Stimulated activated CD8-positive, alpha-beta memory T cell treated with anti-CD3 and anti-CD28 coated beads, Interleukin-2, amount 100 ng/mL, for 48 hours (primary cell): Measurements from ENCODE around the gene PACRG.

Experiments used
- DNase-seq, 2 donors: peaks; one replicate each; pipeline ENCODE4 v3.0.0-alpha.2; 2020; ENCODE audit warnings: low read depth in 2 of 2

Gene PACRG

DNA sequence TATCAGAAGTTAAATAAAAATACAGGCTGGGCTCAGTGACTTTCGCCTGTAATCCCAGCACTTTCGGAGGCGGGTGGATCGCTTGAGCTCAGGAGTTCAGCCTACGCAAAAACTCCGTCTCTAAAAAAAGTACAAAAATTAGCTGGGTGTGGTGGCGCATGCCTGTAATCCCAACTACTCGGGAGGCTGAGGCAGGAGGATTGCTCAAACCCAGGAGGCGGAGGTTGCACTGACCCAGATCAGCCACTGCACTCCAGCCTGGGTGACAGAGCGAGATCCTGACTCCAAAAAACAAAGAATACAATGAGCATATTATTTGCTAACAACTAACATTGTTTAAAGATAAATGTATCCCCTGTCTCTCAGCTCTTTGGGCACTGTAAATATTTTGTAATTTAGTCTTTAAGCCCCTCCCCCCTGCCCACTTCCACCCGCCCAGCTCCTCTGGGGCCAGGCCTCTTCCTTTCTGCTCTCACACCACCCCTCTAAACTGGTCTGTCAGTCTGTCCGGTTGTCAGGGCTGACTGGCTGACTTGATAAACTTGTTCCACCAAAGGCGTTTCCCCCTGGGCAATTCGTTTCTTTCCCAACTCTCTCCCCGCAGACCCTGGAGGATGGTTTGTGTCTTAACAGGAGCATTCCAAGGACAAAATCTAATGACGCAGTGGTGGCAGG is 624.4 kb downstream of the PACRG start:
- no peak for DNase-seq

DNA sequence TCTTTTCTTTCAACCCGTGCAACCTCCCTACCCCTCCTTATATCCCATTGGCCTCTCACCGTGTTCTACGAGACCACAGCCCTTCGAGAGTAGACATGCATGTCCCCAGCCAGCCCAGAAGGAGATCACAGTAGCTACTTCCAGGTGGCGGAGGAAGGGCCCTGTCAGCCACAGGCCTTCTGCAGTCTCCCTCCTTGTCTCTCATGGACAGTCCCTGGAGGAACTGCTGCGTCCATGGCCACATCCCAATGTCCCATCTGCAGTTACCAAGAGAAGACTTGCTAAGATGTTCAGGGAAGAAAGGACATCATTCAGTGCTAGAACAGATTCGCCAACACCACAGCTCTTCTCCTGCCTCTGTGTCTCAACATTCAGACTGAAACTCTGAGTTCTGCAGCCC is 625.2 kb downstream of the PACRG start:
- DNase-seq = no peak

DNA sequence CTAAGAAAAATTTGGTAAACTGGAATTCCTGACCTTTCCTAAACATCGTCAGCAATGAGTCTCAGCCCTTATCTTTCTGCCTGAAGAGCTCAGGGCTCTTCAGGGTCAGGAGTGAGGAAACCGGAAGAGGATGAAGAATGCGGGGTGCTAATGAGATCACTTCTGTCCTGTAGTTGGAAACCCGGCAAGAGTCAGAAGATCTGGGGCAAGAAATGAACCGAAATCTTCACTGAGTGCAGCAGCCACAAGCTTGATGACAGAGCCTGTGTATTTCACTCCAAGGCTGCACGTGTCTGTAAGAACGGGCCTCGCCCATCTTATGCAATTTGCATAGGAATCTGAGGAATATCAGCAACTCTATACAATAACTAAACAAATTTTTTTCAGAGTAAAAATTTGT is 626.3 kb downstream of the PACRG start:
- no peak for DNase-seq

DNA sequence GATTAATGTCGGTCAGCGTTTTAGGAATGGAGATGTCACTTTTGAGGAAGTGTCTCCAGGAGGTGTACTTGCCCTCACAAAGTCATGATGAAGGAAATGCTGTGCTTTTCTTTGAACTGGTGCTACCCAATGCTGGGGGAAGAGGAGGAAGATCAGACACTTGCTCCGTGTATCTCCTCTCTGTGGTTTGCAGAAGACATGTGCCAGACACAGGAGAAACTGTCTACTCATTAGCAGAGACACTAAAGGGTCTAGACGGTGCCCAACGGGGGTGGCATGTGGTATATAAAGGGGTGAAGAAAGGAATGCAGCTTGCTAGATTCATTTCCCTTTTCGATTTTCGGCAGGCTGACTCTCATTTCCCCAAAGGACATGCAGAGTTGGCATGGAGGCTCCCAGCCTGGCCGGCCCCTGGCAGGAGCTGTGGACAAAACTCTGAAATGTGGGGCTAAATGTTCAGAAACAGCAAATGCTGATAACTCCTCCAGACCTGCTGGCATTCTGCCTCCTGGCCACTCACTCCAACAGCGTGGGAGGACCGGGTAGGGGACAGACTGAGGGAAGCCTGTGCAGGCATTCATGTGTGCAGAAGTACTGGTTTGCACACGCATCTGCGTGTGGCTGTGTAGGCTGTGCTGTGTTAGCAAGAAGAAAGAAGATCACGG is 627.1 kb downstream of the PACRG start:
- no peak for DNase-seq

DNA sequence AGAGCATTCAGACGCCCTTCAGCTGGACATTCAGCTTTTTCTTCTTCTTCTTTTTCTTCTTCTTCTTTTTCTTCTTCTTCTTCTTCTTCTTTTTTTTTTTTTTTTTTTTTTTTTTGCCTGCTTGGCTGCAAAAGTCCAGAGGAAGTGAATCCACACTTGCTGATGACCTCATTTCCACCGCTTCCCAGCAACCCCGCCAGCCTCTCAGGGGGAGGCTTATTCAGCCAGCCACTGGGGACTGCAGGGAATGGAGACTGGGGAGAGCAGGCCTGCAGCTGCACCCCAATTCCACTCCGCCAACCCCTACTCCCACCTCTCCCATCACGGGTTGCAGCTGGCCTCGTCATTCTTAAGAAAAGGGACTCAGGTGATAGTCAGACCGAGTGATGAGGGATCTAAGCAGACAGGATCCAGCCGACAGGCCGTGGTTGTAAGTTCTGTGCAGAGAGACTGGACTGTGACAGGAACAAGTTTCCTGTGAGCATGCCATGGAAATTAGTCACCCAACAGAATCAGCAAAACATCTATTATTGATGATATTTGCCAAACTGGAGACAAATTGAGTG is 627.7 kb downstream of the PACRG start:
- no peak for DNase-seq

DNA sequence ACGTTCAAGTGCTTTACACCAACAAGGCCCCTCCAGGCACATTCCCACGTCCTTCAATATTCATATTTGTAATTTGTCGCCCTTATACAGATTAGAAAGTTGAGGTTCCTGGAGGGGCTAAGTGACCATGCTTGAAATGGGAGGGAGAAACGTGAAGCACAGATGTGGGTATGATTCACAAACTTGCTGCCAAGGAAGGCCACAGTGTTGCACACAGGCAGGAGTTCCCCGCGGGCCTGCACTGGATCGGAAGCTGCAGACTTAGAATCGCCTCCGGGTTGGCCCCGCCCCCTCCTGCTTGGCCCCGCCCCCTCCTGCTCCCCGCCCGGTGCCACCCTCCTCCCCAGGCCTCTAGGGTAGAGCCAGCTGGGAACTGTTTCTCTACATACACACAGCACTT is 628.5 kb downstream of the PACRG start:
- no peak for DNase-seq

DNA sequence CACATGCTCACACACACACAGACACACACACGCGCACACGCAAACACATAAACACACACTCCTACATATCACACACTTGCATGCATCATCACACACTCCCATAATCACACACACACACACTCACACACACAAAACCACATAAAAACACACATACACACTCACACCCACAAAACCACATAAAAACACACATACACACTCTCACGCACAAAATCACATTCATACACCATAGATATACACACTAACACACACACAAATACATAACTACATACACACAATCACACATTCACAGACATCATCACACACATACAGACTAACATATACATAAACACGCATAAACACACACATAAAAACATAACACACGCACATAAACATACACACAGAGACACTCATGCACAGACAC is 629.0 kb downstream of the PACRG start:
- DNase-seq = no peak

DNA sequence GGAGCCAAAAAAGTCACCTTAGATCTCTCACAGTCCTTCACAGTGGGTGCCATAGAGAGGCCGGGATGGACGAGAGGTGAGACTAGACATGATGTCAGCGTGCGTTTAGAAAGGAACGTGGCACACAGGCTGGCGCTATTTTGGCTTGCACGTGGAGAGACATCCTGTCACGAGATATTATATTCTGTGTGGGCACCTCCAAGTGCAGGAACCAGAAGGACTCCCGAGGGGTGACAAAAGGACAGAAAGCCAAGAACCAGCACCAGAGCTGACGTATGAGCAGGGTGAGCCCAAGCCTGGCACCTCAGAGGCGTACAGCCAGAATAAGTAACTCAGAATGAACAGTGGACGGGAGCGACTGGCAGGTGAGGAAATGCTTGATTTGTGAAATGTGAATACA is 636.9 kb downstream of the PACRG start:
- no peak for DNase-seq
